Rectal smooth muscle tissue (tissue), 1 donor: ENCODE results near the gene SLC35F6.

Source experiments
- H3K27ac ChIP-seq: one replicate; pipeline ENCODE4 v1.7.0; 2013; ENCODE audit warnings: low read depth, low read length, inconsistent platforms
- H3K27me3 ChIP-seq: one replicate; pipeline ENCODE4 v1.7.0; 2013; ENCODE audit warnings: low read length; ENCODE audit not compliant: control insufficient read depth, insufficient read depth
- H3K36me3 ChIP-seq: one replicate; pipeline ENCODE4 v1.7.0; 2013; ENCODE audit warnings: low read length; ENCODE audit not compliant: control insufficient read depth, insufficient read depth
- H3K4me1 ChIP-seq: one replicate; pipeline ENCODE4 v1.7.0; 2013; ENCODE audit warnings: low read length; ENCODE audit not compliant: control insufficient read depth, insufficient read depth
- H3K4me3 ChIP-seq: one replicate; pipeline ENCODE4 v1.7.0; 2013; ENCODE audit warnings: low read length
- H3K9ac ChIP-seq: one replicate; pipeline ENCODE4 v1.7.0; 2013; ENCODE audit warnings: low read length

The SLC35F6 gene, protein sequence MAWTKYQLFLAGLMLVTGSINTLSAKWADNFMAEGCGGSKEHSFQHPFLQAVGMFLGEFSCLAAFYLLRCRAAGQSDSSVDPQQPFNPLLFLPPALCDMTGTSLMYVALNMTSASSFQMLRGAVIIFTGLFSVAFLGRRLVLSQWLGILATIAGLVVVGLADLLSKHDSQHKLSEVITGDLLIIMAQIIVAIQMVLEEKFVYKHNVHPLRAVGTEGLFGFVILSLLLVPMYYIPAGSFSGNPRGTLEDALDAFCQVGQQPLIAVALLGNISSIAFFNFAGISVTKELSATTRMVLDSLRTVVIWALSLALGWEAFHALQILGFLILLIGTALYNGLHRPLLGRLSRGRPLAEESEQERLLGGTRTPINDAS

GRCh38 chr2:26764078-26764887, at the start of gene SLC35F6:
Gene SLC35F6, plus strand, starts transcription at chr2:26764284. Its CDS starts 66 bp downstream, at chr2:26764350.
- Histone ChIP-seq H3K9ac (peak within 1 kb of the TSS; percentile 87), H3K36me3 (no peaks in the 10 kb centered on the region), H3K4me1 (peaks cover 4% of the 10 kb centered on the region), H3K27me3 (no peaks in the 10 kb centered on the region), H3K4me3 (peak within 1 kb of the TSS; percentile 92), H3K27ac (peak within 1 kb of the TSS; percentile 75)

GRCh38 chr2:26715528-26716270, 48.4 kb upstream of the SLC35F6 start:
- peaks cover 37% of the 10 kb centered on the region for H3K4me1 ChIP-seq
- no peak overlapping the region for H3K4me3 ChIP-seq
- H3K36me3 ChIP-seq, result no peaks in the 10 kb centered on the region
- H3K9ac ChIP-seq, result no peak overlapping the region
- no peaks in the 10 kb centered on the region for H3K27me3 ChIP-seq
- no peak overlapping the region for H3K27ac ChIP-seq

GRCh38 chr2:26716340-26716739, 47.7 kb upstream of the SLC35F6 start:
- Histone ChIP-seq H3K9ac (no peak overlapping the region), H3K4me3 (no peak overlapping the region), H3K4me1 (peaks cover 42% of the 10 kb centered on the region), H3K36me3 (no peaks in the 10 kb centered on the region), H3K27me3 (no peaks in the 10 kb centered on the region), H3K27ac (no peak overlapping the region)

DNA sequence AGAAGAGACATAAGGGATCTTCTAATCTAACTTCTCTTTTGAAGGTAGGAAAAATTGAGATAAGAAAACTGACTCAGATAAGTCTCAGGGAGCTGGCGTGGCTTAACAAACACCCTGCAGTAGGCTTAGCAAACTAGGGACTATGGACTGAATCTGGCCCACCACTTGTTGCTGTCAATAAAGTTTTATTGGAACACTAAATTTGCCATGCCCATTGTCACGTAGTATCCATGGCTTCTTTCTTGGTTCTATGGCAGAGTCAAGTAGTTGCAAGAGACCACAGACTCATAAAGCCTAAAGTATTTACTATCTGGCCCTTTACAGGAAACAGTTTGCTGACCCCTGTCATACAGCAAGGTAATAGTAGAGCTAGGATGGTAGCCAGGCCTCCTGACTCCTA, 47.3 kb upstream of the SLC35F6 start:
- no peak overlapping the region for H3K27ac ChIP-seq
- H3K4me3 ChIP-seq, result no peak overlapping the region
- no peaks in the 10 kb centered on the region for H3K36me3 ChIP-seq
- H3K9ac ChIP-seq, result no peak overlapping the region
- peaks cover 45% of the 10 kb centered on the region for H3K4me1 ChIP-seq
- no peaks in the 10 kb centered on the region for H3K27me3 ChIP-seq

GRCh38 chr2:26717362-26717761, 46.7 kb upstream of the SLC35F6 start:
- Histone ChIP-seq H3K4me3 (no peak overlapping the region), H3K27ac (no peak overlapping the region), H3K36me3 (no peaks in the 10 kb centered on the region), H3K27me3 (no peaks in the 10 kb centered on the region), H3K9ac (no peak overlapping the region), H3K4me1 (peaks cover 41% of the 10 kb centered on the region)

- Histone ChIP-seq H3K36me3 (no peaks in the 10 kb centered on the region), H3K4me1 (peaks cover 38% of the 10 kb centered on the region), H3K27me3 (no peaks in the 10 kb centered on the region), H3K9ac (no peak overlapping the region), H3K27ac (peak overlapping the region; percentile 2), H3K4me3 (no peak overlapping the region)
These were observed 45.0 kb upstream of the SLC35F6 start for GRCh38 chr2:26718949-26719686.

GRCh38 chr2:26720322-26721114, 43.6 kb upstream of the SLC35F6 start:
- Histone ChIP-seq H3K36me3 (no peaks in the 10 kb centered on the region), H3K27me3 (no peaks in the 10 kb centered on the region), H3K9ac (no peak overlapping the region), H3K4me1 (peaks cover 40% of the 10 kb centered on the region), H3K4me3 (no peak overlapping the region), H3K27ac (peak overlapping the region; percentile 85)

DNA sequence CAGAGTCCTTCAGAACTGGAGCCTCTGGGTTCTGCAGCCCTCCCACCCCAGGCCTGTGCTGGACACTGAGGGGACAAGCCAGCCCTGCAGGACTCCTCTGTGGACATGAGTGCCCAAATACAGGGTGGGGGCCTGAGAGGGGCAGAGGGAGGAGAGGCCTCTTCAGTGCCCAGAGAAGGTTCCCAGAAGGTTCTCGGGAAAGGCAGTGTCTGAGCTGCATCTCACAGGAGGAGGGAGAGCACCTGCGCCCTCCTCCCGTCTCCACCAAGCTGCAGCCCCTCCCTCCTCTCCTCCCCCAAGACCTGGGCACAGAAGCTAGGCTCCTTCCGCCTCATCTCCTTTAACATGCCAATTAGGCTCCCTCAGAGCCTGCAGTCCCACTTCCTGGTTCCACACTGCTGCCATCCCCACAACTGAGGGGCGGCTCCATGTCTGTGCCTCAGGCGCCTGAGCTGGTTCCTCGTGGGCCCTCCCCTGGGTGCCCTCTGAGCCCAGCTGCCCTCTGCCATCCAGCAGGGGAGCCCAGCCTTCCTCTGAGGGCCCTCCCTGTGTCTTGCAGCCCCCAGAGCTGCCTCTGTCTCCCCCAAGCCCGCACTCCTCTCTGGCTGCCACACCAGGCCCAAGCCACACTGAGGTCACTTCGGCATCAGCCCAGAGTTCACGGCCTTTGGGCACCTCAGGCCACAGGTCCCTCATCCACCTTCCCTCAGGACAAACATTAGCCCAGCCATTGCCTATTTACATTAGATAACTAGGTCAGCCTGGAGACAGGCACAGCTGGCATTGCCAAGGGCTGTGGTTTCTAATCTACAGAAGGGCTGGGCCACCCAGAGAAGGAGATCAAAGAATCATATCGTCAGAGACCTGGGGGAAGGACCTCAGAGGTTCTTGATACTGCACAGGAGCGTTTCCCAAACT, 42.7 kb upstream of the SLC35F6 start:
- H3K9ac ChIP-seq, result no peak overlapping the region
- peaks cover 40% of the 10 kb centered on the region for H3K4me1 ChIP-seq
- H3K4me3 ChIP-seq, result no peak overlapping the region
- no peaks in the 10 kb centered on the region for H3K36me3 ChIP-seq
- H3K27me3 ChIP-seq, result no peaks in the 10 kb centered on the region
- H3K27ac ChIP-seq, result peak overlapping the region; percentile 85

DNA sequence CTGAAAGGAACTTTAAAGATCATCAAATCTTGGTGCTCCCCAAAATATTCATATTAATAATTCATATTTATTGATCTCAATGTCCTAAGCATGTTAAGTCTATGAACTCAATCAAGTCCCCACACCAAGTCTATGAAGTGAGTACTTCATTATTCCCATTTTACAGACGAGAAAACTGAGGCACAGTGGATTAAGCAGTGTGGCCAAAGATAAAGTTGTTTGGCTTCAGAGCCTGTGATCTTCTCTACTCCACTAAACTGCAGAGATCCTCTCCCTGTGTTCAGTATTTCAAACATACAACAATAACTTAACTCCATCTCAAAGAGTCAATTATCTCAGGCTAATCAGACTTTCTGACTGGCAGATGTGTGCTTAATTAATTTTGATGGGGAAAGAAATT, 41.8 kb upstream of the SLC35F6 start:
- H3K36me3 ChIP-seq, result no peaks in the 10 kb centered on the region
- H3K9ac ChIP-seq, result no peak overlapping the region
- H3K4me3 ChIP-seq, result no peak overlapping the region
- H3K27me3 ChIP-seq, result no peaks in the 10 kb centered on the region
- H3K27ac ChIP-seq, result no peak overlapping the region
- peaks cover 40% of the 10 kb centered on the region for H3K4me1 ChIP-seq

GRCh38 chr2:26722911-26723310, 41.2 kb upstream of the SLC35F6 start:
- Histone ChIP-seq H3K4me1 (peaks cover 40% of the 10 kb centered on the region), H3K27me3 (no peaks in the 10 kb centered on the region), H3K4me3 (no peak overlapping the region), H3K27ac (no peak overlapping the region), H3K36me3 (no peaks in the 10 kb centered on the region), H3K9ac (no peak overlapping the region)
